Kidney epithelial cell (primary cell): ENCODE results near the gene TSPAN6. TPM values are rescaled to one million over a fixed set of nuclear protein-coding genes. Genes with fewer than 3 reads are reported as not detected.

Experiments used
- DNase-seq: peaks from one replicate; pipeline ENCODE4 v3.0.0-alpha.2; 2010; ENCODE audit warnings: low read depth
- H3K27me3 ChIP-seq: 2 replicates; pipeline ENCODE4 v1.6.0; 2011; ENCODE audit warnings: low read length; ENCODE audit not compliant: control insufficient read depth, insufficient read depth
- H3K36me3 ChIP-seq: 2 replicates; pipeline ENCODE4 v1.5.1; 2011; ENCODE audit warnings: low read length; ENCODE audit not compliant: control insufficient read depth, insufficient read depth
- H3K4me3 ChIP-seq: 2 replicates; pipeline ENCODE4 v1.5.1; 2011; ENCODE audit warnings: low read depth, mild to moderate bottlenecking, control low read depth, low read length
- total RNA-seq: library from RNA; depleted of rRNA; stranded (reverse); fragments of >200 nt; gene quantifications from 2 replicates; pipeline ENCODE4 v1.2.3, GENCODE V29; 2015
- TF ChIP-seq, protein P1 (sequence below): IDR thresholded peaks from 2 replicates; pipeline ENCODE4 v1.5.1; 2011; ENCODE audit warnings: mild to moderate bottlenecking, moderate library complexity, low read length, control low read depth, inconsistent platforms; ENCODE audit not compliant: insufficient read depth, poor library complexity, severe bottlenecking

The TSPAN6 gene
- total RNA-seq, 1 donor from 2014 or later: 44.0 TPM

DNA sequence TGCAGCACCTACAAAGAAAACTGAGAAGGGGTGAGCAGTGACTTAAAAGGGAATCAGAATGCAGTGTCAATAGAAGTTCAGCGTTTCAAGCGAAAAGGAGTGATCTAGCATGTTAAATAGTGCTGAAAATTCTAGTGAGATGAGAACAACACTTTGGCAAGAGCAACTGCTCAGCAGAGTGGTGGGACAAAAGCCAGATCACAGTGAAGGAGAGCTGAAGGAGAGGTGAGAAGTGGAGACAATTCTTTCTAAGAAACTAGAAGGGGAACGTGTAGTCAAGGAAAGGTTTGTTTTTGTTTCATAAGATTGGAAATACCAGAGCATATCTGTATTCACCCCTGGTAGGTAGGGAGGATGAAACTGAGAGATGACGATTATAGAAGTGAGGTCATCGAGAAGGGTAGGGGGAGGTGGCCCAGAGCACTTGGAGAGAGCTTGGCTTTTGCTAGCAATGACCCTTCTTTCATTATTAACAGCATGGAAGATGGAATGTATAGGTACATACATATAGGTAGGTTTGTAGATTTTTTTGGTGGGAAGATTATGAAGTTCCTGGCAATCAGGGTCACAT lies 41.1 kb upstream of the TSPAN6 start:
- TF ChIP-seq, protein P1, sequence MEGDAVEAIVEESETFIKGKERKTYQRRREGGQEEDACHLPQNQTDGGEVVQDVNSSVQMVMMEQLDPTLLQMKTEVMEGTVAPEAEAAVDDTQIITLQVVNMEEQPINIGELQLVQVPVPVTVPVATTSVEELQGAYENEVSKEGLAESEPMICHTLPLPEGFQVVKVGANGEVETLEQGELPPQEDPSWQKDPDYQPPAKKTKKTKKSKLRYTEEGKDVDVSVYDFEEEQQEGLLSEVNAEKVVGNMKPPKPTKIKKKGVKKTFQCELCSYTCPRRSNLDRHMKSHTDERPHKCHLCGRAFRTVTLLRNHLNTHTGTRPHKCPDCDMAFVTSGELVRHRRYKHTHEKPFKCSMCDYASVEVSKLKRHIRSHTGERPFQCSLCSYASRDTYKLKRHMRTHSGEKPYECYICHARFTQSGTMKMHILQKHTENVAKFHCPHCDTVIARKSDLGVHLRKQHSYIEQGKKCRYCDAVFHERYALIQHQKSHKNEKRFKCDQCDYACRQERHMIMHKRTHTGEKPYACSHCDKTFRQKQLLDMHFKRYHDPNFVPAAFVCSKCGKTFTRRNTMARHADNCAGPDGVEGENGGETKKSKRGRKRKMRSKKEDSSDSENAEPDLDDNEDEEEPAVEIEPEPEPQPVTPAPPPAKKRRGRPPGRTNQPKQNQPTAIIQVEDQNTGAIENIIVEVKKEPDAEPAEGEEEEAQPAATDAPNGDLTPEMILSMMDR: no peak
- DNase-seq: no peak
- Histone ChIP-seq H3K36me3 (no peaks in the 10 kb centered on the region), H3K4me3 (no peak overlapping the region), H3K27me3 (peaks cover 3% of the 10 kb centered on the region)

DNA sequence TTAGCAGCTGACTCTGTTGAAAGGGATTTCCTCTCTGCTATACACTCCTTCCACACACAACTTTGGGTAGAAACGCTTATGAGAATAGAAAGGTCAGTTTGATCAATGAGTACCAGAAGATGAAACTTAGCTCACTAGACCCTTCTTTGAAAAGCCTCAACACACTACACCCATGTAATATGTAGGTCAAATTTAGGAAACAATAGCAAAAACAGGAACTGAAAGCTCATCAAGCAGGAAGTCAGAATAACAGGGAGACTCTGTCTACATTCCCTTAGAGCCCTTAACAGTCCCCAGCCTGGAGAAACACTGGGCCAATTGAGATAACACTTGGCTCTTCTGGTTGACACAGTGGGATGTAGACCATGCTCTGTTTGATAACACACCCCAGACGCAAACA lies 38.1 kb upstream of the TSPAN6 start:
- DNase-seq: no peak
- Histone ChIP-seq H3K4me3 (no peak overlapping the region), H3K27me3 (peaks cover 3% of the 10 kb centered on the region), H3K36me3 (no peaks in the 10 kb centered on the region)
- TF ChIP-seq, protein P1: no peak

DNA sequence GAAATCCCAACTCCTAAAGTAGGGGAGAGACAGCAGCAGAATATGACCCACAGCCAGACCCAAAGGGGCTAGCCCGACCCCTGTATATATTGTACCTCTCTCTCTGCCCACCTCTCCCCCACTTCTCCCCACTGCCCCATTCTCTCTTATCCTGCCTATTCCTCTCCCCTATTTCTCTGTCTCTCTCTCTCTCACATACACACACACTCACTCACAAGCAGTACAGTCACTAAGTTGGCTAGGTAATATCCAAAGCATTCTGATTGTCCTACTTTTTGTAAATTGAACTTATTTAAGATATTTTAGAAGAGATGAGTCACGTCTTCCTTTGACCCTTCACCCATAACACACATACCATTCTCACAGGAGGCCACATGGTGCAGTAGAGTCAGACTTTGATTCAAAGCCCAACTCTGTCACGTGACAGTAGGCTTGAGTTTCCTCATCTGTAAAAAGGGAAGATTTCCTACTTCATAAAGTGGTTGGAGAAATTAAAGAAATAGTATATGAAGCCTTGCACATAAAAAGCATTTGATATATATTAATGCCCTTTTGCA lies 36.9 kb upstream of the TSPAN6 start:
- Histone ChIP-seq H3K27me3 (peaks cover 3% of the 10 kb centered on the region), H3K4me3 (no peak overlapping the region), H3K36me3 (no peaks in the 10 kb centered on the region)
- no peak for DNase-seq
- TF ChIP-seq, protein P1: no peak

DNA sequence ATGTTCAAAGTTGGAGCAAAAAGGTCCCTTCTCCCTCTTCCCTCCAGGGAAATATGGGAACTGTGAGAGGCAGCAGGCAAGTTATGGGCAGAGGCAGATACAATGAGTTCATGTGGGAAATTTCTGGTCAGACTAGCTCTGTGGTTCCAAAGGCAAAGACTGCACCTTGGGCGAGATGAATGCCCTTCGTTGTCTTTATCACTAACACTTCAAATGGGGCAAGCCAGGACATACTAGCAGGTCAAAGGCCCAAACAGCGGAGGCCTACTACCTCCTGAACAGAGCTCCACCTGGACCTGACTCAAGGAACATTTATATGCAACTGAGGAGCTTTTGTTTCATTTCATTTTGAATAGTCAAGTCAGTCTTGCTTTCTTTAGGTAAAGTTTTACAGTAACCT lies 36.4 kb upstream of the TSPAN6 start:
- DNase-seq: no peak
- peaks cover 3% of the 10 kb centered on the region for H3K27me3 ChIP-seq
- H3K36me3 ChIP-seq: no peaks in the 10 kb centered on the region
- TF ChIP-seq, protein P1: no peak
- no peak overlapping the region for H3K4me3 ChIP-seq

DNA sequence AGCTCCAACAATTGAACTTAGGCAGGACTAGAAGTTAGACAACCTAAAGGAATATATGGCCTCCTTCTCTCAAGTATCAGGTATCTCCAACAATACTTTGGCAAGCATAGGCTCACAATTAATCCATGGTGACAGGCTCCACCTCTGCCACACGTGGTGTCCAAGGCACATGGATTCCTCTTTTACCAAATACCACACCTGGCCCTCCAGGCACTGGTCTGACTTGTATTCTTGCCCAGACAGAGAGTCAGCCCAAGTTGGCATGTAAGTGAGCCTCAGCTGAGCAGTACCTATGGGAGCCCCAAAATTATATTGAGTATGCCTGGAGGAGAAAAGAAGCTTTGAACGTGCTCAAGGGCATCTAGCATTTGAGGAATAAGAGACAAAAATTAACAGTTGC lies 27.0 kb upstream of the TSPAN6 start:
- no peak overlapping the region for H3K4me3 ChIP-seq
- no peaks in the 10 kb centered on the region for H3K27me3 ChIP-seq
- DNase-seq: no peak
- H3K36me3 ChIP-seq: no peaks in the 10 kb centered on the region
- TF ChIP-seq, protein P1: no peak

DNA sequence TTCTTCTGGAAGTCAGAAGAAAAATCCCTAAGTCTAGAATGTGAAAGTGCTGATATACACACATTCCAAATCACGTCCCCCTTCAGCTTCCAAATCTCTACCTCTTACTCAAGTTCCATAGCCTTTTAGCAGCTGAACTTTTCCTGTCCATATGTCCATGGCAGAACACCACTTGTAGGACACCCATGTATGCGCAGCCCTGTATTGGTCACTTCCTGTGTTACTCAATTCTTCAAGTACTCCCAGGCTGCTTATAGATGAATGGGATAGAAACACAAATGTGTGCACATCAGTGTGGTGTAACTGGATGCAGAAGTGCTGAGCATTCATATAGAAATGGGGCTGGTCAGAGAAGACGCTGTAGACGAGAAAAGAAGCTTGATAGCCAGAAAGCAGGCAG lies 26.2 kb upstream of the TSPAN6 start:
- no peaks in the 10 kb centered on the region for H3K36me3 ChIP-seq
- TF ChIP-seq, protein P1: no peak
- H3K4me3 ChIP-seq: no peak overlapping the region
- no peak for DNase-seq
- H3K27me3 ChIP-seq: no peaks in the 10 kb centered on the region
